Kidney epithelial cell (primary cell): ENCODE measurements around the gene IFNK. TPM values are rescaled to one million over a fixed set of nuclear protein-coding genes. Genes with fewer than 3 reads are reported as not detected.

ENCODE experiments used
- DNase-seq: peaks from one replicate; pipeline ENCODE4 v3.0.0-alpha.2; 2010; ENCODE audit warnings: low read depth
- H3K27me3 ChIP-seq: 2 replicates; pipeline ENCODE4 v1.6.0; 2011; ENCODE audit warnings: low read length; ENCODE audit not compliant: control insufficient read depth, insufficient read depth
- H3K36me3 ChIP-seq: 2 replicates; pipeline ENCODE4 v1.5.1; 2011; ENCODE audit warnings: low read length; ENCODE audit not compliant: control insufficient read depth, insufficient read depth
- H3K4me3 ChIP-seq: 2 replicates; pipeline ENCODE4 v1.5.1; 2011; ENCODE audit warnings: low read depth, mild to moderate bottlenecking, control low read depth, low read length
- CTCF ChIP-seq: IDR thresholded peaks from 2 replicates; pipeline ENCODE4 v1.5.1; 2011; ENCODE audit warnings: mild to moderate bottlenecking, moderate library complexity, low read length, control low read depth, inconsistent platforms; ENCODE audit not compliant: insufficient read depth, poor library complexity, severe bottlenecking
- total RNA-seq: library from RNA; depleted of rRNA; stranded (reverse); fragments of >200 nt; gene quantifications from 2 replicates; pipeline ENCODE4 v1.2.3, GENCODE V29; 2015

Gene IFNK
- total RNA-seq, 1 donor from 2014 or later, result not detected

GRCh38 chr9:27514551-27514950 lies 9.5 kb upstream of the IFNK start:
- Histone ChIP-seq H3K4me3 (no peak overlapping the region), H3K36me3 (no peaks in the 10 kb centered on the region), H3K27me3 (no peaks in the 10 kb centered on the region)
- no peak for TF ChIP-seq CTCF
- no peak for DNase-seq

GRCh38 chr9:27518006-27518405 lies 6.1 kb upstream of the IFNK start:
- DNase-seq, result no peak
- Histone ChIP-seq H3K36me3 (no peaks in the 10 kb centered on the region), H3K27me3 (no peaks in the 10 kb centered on the region), H3K4me3 (no peak overlapping the region)
- TF ChIP-seq CTCF, result no peak

GRCh38 chr9:27518809-27519208 lies 5.3 kb upstream of the IFNK start:
- H3K36me3 ChIP-seq, result no peaks in the 10 kb centered on the region
- TF ChIP-seq CTCF, result no peak
- no peak for DNase-seq

GRCh38 chr9:27519466-27520465 lies 4.3 kb upstream of the IFNK start:
- DNase-seq, result no peak
- Histone ChIP-seq H3K27me3 (no peaks in the 10 kb centered on the region), H3K36me3 (no peaks in the 10 kb centered on the region), H3K4me3 (no peak overlapping the region)
- no peak for TF ChIP-seq CTCF

More at GRCh38 chr9:27518809-27519208, 5.3 kb upstream of the IFNK start:
- Histone ChIP-seq H3K27me3 (no peaks in the 10 kb centered on the region), H3K4me3 (no peak overlapping the region)

GRCh38 chr9:27520986-27521385 lies 3.1 kb upstream of the IFNK start:
- Histone ChIP-seq H3K4me3 (no peak overlapping the region), H3K36me3 (no peaks in the 10 kb centered on the region), H3K27me3 (no peaks in the 10 kb centered on the region)
- no peak for TF ChIP-seq CTCF
- no peak for DNase-seq
